ENCODE data around the gene SNRNP40.
"Not testable (repeated sequence)": the region's sequence is repeated elsewhere in the genome, so short reads cannot be mapped to it uniquely, and the experiment has no call there.

Gene SNRNP40

GRCh38 chr1:31273619-31274018 is 23.0 kb downstream of the SNRNP40 start:
- no peak for DNase-seq

GRCh38 chr1:31272369-31272768 is 24.2 kb downstream of the SNRNP40 start:
- no peak for DNase-seq

GRCh38 chr1:31266547-31266946 is 30.0 kb downstream of the SNRNP40 start:
- DNase-seq = no peak

- DNase-seq = no peak
These were observed 31.7 kb downstream of the SNRNP40 start for GRCh38 chr1:31264790-31265386.

GRCh38 chr1:31263408-31263807 is 33.2 kb downstream of the SNRNP40 start:
- no peak for DNase-seq

GRCh38 chr1:31262393-31262792 is 34.2 kb downstream of the SNRNP40 start:
- not testable (repeated sequence) for DNase-seq

- no peak for DNase-seq
These were observed 34.7 kb downstream of the SNRNP40 start for GRCh38 chr1:31261916-31262315.

GRCh38 chr1:31259746-31260145 is 36.8 kb downstream of the SNRNP40 start:
- DNase-seq = no peak

GRCh38 chr1:31258581-31258980 is 38.0 kb downstream of the SNRNP40 start:
- no peak for DNase-seq

GRCh38 chr1:31257213-31257612 is 39.4 kb downstream of the SNRNP40 start:
- no peak for DNase-seq

GRCh38 chr1:31249854-31250253 is 46.7 kb downstream of the SNRNP40 start:
- no peak for DNase-seq

GRCh38 chr1:31248276-31248675 is 48.3 kb downstream of the SNRNP40 start:
- no peak for DNase-seq

GRCh38 chr1:31244326-31244725 is 52.3 kb downstream of the SNRNP40 start:
- DNase-seq = no peak

- no peak for DNase-seq
These were observed 52.9 kb downstream of the SNRNP40 start for GRCh38 chr1:31243501-31244286.

- no peak for DNase-seq
These were observed 55.3 kb downstream of the SNRNP40 start for GRCh38 chr1:31241321-31241720.

GRCh38 chr1:31239653-31240241 is 56.8 kb downstream of the SNRNP40 start, which contains the start of gene NKAIN1:
Gene NKAIN1, minus strand, starts transcription at chr1:31239887. Its CDS starts 340 bp downstream, at chr1:31239547.
- DNase-seq = no peak

GRCh38 chr1:31238986-31239613 is 57.5 kb downstream of the SNRNP40 start:
- no peak for DNase-seq

GRCh38 chr1:31238612-31238985 is 58.0 kb downstream of the SNRNP40 start:
- DNase-seq = no peak

- no peak for DNase-seq
These were observed 61.7 kb downstream of the SNRNP40 start for GRCh38 chr1:31234870-31235269.

GRCh38 chr1:31234123-31234708 is 62.4 kb downstream of the SNRNP40 start:
- DNase-seq = no peak

- DNase-seq = no peak
These were observed 63.9 kb downstream of the SNRNP40 start for GRCh38 chr1:31232689-31233088.

GRCh38 chr1:31231802-31232201 is 64.8 kb downstream of the SNRNP40 start:
- no peak for DNase-seq

- DNase-seq = no peak
These were observed 66.2 kb downstream of the SNRNP40 start for GRCh38 chr1:31230378-31230777.

Data from NCI-H1436 treated with DMSO at 0.1 percent for 48 hours (cell line).